Subcutaneous abdominal adipose tissue (tissue), 5 donors: ENCODE data around the gene MRFAP1.

Experiments used
- H3K27ac ChIP-seq: one replicate; pipeline ENCODE4 v1.7.0; 2013; ENCODE audit warnings: low read depth, mild to moderate bottlenecking, inconsistent platforms, low read length, moderate library complexity
- H3K27me3 ChIP-seq, 5 donors: one replicate each; pipeline ENCODE4 v1.7.0; 2013; ENCODE audit warnings: low read length in 5 of 5, inconsistent platforms in 1 of 5; ENCODE audit not compliant: control insufficient read depth in 5 of 5, insufficient read depth in 4 of 5
- H3K36me3 ChIP-seq, 5 donors: one replicate each; pipeline ENCODE4 v1.7.0; 2013; ENCODE audit warnings: low read length in 5 of 5; ENCODE audit not compliant: control insufficient read depth in 5 of 5, insufficient read depth in 5 of 5
- H3K4me1 ChIP-seq, 5 donors: one replicate each; pipeline ENCODE4 v1.7.0; 2013; ENCODE audit warnings: low read length in 5 of 5, mild to moderate bottlenecking in 3 of 5, moderate library complexity in 1 of 5; ENCODE audit not compliant: control insufficient read depth in 5 of 5, insufficient read depth in 5 of 5
- H3K4me3 ChIP-seq, 5 donors: one replicate each; pipeline ENCODE4 v1.7.0; 2013; ENCODE audit warnings: low read length in 5 of 5, low read depth in 1 of 5
- H3K9ac ChIP-seq, 5 donors: one replicate each; pipeline ENCODE4 v1.7.0; 2013; ENCODE audit warnings: low read length in 5 of 5, mild to moderate bottlenecking in 4 of 5, moderate library complexity in 3 of 5
- H3K9me3 ChIP-seq, 5 donors: one replicate each; pipeline ENCODE4 v1.7.0; 2013; ENCODE audit warnings: low read length in 5 of 5; ENCODE audit not compliant: control insufficient read depth in 5 of 5
- donor health status: healthy.
- donor health status: healthy.
- donor health status: healthy.
- donor health status: healthy.
- donor health status: healthy.

The MRFAP1 gene

DNA sequence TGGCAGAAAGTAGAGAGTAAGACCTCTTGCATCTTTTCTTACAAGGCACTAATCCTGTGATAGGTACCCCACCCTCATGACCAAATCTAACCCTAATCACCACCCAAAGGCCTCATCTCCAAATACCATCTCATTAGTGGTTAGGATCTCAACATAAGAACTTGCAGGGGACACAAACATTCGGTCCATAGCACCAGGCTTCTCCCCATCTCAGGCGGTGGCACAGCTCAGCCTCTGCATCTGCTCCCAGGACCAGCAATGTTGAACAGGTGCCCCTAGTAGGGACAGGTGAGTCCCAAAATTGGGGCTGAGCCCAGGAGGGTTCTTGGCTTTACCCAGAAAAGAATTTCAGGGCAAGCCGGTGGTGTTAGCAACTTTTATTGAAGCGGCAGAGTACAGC lies 8.4 kb upstream of the MRFAP1 start:
- no peak overlapping the region for H3K9ac ChIP-seq
- H3K27me3 ChIP-seq: no peaks in the 10 kb centered on the region
- H3K27ac ChIP-seq: no peak overlapping the region
- no peak overlapping the region for H3K4me3 ChIP-seq
- no peaks in the 10 kb centered on the region for H3K9me3 ChIP-seq
- H3K4me1 ChIP-seq: no peaks in the 10 kb centered on the region
- H3K36me3 ChIP-seq: no peaks in the 10 kb centered on the region

- H3K9ac ChIP-seq: no peak overlapping the region
- no peak overlapping the region for H3K27ac ChIP-seq
- no peaks in the 10 kb centered on the region for H3K4me1 ChIP-seq
- H3K9me3 ChIP-seq: no peaks in the 10 kb centered on the region
- no peak overlapping the region for H3K4me3 ChIP-seq
- no peaks in the 10 kb centered on the region for H3K36me3 ChIP-seq
- no peaks in the 10 kb centered on the region for H3K27me3 ChIP-seq
Measured at GRCh38 chr4:6633091-6633906, 7.2 kb upstream of the MRFAP1 start.

GRCh38 chr4:6634746-6635145 lies 5.7 kb upstream of the MRFAP1 start:
- no peak overlapping the region for H3K4me3 ChIP-seq
- H3K27me3 ChIP-seq: no peaks in the 10 kb centered on the region
- H3K4me1 ChIP-seq: peaks cover 0 to 2% (median under 1%) of the 10 kb centered on the region in 5 donors
- H3K36me3 ChIP-seq: no peaks in the 10 kb centered on the region
- no peak overlapping the region for H3K27ac ChIP-seq
- no peak overlapping the region for H3K9ac ChIP-seq
- H3K9me3 ChIP-seq: no peaks in the 10 kb centered on the region

GRCh38 chr4:6639137-6639680 lies 1.3 kb upstream of the MRFAP1 start:
- Histone ChIP-seq H3K36me3 (peaks cover 0 to 17% (median 12%) of the 10 kb centered on the region in 5 donors), H3K4me3 (no peak overlapping the region), H3K27me3 (no peaks in the 10 kb centered on the region), H3K4me1 (peaks cover 7 to 31% (median 24%) of the 10 kb centered on the region in 5 donors), H3K27ac (no peak overlapping the region), H3K9me3 (no peaks in the 10 kb centered on the region), H3K9ac (no peak overlapping the region)

GRCh38 chr4:6641164-6641970 lies 882 bp downstream of the MRFAP1 start:
- Histone ChIP-seq H3K9me3 (no peaks in the 10 kb centered on the region), H3K4me1 (peaks cover 7 to 31% (median 24%) of the 10 kb centered on the region in 5 donors), H3K36me3 (peaks cover 0 to 17% (median 12%) of the 10 kb centered on the region in 5 donors), H3K4me3 (peak overlapping the region; percentile 64 to 98 (median 97)), H3K27me3 (no peaks in the 10 kb centered on the region), H3K9ac (peak overlapping the region; percentile 84 to 99 (median 95)), H3K27ac (peak overlapping the region; percentile 95)

- Histone ChIP-seq H3K9me3 (no peaks in the 10 kb centered on the region), H3K27ac (peak overlapping the region; percentile 95), H3K27me3 (no peaks in the 10 kb centered on the region), H3K4me3 (peak overlapping the region; percentile 64 to 98 (median 97)), H3K4me1 (peaks cover 7 to 31% (median 24%) of the 10 kb centered on the region in 5 donors), H3K9ac (peak overlapping the region; percentile 84 to 99 (median 95)), H3K36me3 (peaks cover 0 to 17% (median 12%) of the 10 kb centered on the region in 5 donors)
Measured at GRCh38 chr4:6641971-6642320, 1.5 kb downstream of the MRFAP1 start.

DNA sequence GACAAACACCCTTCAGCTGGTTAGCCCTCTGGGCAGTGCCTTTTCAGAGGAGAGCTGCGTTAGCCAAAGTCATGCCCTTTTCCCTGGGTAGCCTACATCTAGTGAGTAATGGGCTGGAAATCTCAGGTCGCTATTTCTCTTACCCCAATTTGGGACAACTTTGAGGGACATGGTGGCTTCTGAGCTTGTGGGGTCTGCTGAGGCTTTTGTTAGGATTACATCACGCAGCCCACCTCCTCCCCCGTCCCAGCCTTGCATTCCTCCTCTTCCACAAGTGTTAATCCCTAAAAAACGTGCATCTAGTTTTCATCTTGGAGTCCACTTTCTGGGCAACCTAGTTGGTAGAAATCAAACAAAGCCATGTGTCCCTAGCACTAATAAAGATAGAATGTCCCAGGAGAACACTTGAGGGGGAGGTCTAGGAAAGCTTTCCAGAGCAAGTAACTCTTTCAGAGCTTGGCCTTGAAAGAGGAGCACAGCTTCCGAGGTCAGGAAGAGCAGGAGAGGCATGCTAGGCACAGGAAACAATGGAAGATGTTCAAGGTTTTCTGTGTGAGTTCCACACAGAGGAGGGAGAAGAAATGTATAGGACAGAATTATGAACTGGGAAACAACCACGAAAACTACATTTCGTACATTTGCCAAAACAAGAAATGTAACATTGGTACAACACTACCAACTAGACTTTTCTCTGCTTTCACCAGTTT lies 2.8 kb downstream of the MRFAP1 start:
- peaks cover 7 to 31% (median 24%) of the 10 kb centered on the region in 5 donors for H3K4me1 ChIP-seq
- no peak overlapping the region for H3K4me3 ChIP-seq
- no peaks in the 10 kb centered on the region for H3K27me3 ChIP-seq
- H3K27ac ChIP-seq: no peak overlapping the region
- peaks cover 0 to 17% (median 12%) of the 10 kb centered on the region in 5 donors for H3K36me3 ChIP-seq
- H3K9ac ChIP-seq: peak overlapping the region in 1 of 5 donors; percentile 26
- H3K9me3 ChIP-seq: no peaks in the 10 kb centered on the region

DNA sequence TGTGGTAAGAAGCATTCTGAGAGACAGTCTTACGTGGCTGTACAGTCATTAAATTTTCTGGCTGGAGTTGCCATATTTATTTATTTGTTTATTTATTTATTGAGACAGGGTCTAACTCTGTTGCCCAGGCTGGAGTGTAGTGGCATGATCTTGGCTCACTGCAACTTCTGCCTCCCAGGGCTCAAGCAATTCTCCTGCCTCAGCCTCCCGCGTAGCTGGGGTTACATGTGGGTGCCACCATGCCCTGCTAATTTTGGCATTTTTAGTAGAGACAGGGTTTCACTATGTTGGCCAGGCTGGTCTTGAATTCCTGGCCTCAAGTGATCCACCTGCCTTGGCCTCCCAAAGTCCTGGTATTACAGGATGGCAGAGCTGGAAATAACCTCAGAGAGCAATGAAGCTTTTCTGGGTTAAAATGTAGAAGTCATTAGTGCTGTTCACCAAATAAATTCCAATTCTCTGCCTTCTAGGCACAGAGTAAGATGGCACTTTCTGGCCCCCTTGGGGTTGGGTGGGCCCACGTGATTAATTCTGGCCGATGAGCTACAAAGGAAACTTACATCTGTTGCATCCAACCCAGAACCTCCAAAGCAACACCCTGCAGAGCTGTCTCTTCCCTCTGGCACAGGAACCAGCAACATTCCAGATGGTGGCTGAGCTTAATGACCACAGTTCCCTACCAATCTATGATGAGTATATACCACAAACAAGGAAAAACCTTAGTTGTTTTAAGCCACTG lies 4.5 kb downstream of the MRFAP1 start:
- no peaks in the 10 kb centered on the region for H3K27me3 ChIP-seq
- no peaks in the 10 kb centered on the region for H3K9me3 ChIP-seq
- no peak overlapping the region for H3K27ac ChIP-seq

DNA sequence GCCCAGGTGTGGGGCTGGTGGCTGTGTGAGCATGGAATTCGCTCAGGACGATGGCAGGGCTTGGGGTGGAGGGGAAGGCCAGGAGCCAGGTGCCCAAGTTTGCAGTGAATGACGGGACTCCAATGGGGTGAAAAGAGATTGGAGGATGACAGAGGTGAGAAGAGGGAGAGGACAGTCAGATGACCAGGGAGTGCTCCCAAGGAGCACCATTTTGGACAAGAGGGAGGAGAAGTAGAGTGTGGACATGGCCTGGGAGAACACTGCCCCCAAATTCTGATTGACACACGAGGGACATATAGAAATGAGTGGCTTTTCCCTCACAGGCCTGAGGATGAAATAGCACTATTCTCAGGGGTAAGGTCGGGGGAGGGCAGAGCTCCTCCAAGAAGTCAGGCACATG lies 6.7 kb downstream of the MRFAP1 start:
- Histone ChIP-seq H3K4me3 (no peak overlapping the region), H3K9me3 (no peaks in the 10 kb centered on the region), H3K9ac (no peak overlapping the region), H3K4me1 (peaks cover 2 to 13% (median 10%) of the 10 kb centered on the region in 5 donors), H3K36me3 (peaks cover 0 to 13% (median 11%) of the 10 kb centered on the region in 5 donors), H3K27ac (no peak overlapping the region), H3K27me3 (no peaks in the 10 kb centered on the region)

More for the DNA sequence above, 4.5 kb downstream of the MRFAP1 start:
- Histone ChIP-seq H3K36me3 (peaks cover 0 to 17% (median 12%) of the 10 kb centered on the region in 5 donors), H3K4me1 (peaks cover 7 to 26% (median 21%) of the 10 kb centered on the region in 5 donors), H3K4me3 (no peak overlapping the region), H3K9ac (no peak overlapping the region)
